HG02610 (cell line): ENCODE data around the gene PSMC1.

Experiments
- ATAC-seq: cut with Tn5 transposase; IDR thresholded peaks from one replicate; pipeline ENCODE4 v1.9.1; 2021; ENCODE audit warnings: mild to moderate bottlenecking, moderate library complexity; ENCODE audit not compliant: unreplicated experiment

PSMC1 gene

DNA sequence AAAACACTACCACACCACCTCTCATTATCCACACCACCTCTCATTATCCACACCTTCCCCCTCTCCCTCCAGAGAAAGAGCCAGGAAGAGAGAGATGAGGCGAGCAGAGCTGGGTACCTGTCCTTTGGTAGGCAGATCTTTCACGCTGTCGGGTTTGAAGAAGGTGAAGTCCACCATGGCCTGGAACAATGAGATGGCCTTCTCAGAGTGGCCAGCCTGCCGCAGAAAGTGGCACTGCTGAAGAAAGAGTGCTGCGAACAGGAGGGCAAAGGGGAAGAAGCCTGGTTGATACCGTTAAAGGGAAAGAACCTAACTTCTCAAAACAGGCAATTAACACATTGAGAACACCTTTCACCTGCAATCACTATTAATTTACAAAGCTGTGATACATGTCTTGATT is 44.8 kb downstream of the PSMC1 start:
- no peak for ATAC-seq

- ATAC-seq = no peak
Observed at GRCh38 chr14:90301668-90302090, 45.3 kb downstream of the PSMC1 start.

DNA sequence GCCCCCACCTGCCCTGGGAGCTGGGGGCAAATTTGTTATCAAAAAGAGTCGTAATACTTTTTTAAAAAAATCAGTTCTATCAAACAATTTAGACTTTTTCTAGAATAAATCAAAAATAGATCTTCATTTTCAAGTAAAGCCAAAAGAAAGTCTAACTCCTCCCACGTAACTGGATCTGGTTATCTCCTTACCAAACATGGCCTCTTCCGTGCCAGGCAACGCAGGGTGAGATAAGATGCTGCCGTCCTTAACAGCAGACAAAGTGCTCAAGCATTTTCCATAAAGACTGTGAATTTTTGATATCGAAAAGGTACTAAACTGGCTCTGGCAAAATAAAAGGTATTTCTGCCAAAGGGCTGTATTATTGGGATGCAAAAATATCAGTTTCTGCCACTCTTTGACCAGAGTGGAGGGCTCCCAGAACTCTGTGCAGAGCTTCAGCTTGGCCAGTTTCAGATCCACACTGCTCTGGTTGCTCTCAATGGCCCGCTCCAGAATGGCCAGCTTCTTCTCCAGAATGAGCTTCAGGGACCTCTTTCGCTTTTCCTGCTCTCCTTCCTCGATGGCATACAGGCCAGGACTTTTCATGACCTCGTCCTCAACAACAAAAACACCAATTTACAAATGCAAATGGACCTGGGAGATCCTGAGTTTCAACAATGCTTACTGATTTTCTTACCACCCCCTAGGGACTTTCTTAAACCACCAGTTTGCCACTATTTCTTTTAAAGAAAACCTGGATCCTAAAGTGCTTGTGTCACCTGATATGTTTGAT is 46.4 kb downstream of the PSMC1 start:
- ATAC-seq = no peak

GRCh38 chr14:90303473-90303872 is 47.1 kb downstream of the PSMC1 start:
- ATAC-seq = no peak

GRCh38 chr14:90304502-90304901 is 48.1 kb downstream of the PSMC1 start:
- ATAC-seq = no peak

GRCh38 chr14:90305176-90305601 is 48.8 kb downstream of the PSMC1 start:
- no peak for ATAC-seq

DNA sequence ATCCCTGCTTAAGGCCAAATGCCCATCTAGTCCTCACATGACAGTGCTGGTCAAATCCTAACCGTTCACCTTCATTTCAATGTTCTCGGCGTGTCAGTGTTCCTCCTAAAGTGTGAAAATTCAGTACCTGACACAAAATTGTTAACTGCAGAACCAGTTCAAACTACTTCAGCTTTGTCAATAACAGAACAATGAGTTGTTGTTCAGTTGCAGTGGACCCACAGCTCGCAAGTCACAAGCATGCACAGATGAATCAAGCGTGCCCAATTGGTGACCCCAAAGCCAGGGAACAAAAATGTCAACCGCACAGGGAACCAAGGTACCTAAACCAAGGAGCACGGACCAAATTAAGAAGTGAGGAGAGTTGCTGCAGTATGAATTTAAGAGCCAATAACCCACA is 52.2 kb downstream of the PSMC1 start:
- ATAC-seq = no peak

GRCh38 chr14:90317286-90317685 is 60.9 kb downstream of the PSMC1 start:
- ATAC-seq = no peak

- no peak for ATAC-seq
Observed at GRCh38 chr14:90318016-90318415, 61.7 kb downstream of the PSMC1 start.

- ATAC-seq = no peak
Observed at GRCh38 chr14:90319173-90319572, 62.8 kb downstream of the PSMC1 start.

- no peak for ATAC-seq
Observed at GRCh38 chr14:90319634-90320541, 63.5 kb downstream of the PSMC1 start.

- ATAC-seq = no peak
Observed at GRCh38 chr14:90321891-90322290, 65.5 kb downstream of the PSMC1 start.
